A549 (cell line): ENCODE measurements around the gene AAK1.

ENCODE experiments used
- CBX2 ChIP-seq: fragments of 200-600 bp; sonication (generic); IDR thresholded peaks from 2 replicates; pipeline ENCODE4 v1.6.1; 2016; ENCODE audit warnings: low read depth, mild to moderate bottlenecking, borderline replicate concordance
- CTCF ChIP-seq: fragments of >200 bp; sonication (Bioruptor Twin); formaldehyde crosslinking; IDR thresholded peaks from 3 replicates; pipeline ENCODE4 v1.5.1; 2016
- HDAC2 ChIP-seq: fragments of 200-600 bp; sonication (generic); IDR thresholded peaks from 2 replicates; pipeline ENCODE4 v1.6.1; 2016

DNA sequence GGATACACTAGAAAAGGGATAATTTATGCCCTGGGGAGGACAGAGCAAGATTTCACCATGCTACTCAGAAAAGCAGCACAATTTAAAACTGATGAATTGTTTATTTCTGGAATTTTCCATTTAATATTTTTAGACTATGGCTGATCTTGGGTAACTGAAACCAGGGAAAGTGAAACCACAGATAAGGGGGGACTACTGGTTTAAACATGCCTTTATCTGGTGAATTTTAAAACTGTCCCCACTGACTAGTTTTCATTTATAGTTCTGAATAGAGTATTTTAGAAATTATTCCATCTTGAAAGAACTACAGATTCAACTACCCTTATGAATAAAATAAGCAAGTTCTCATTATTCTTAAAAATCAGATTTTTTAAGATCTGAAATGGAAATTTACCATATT lies 221.3 kb downstream of the AAK1 start:
- TF ChIP-seq CBX2, result no peak
- TF ChIP-seq HDAC2, result no peak
- no peak for TF ChIP-seq CTCF
